ENCODE data around the gene SAP30BP.

- TF ChIP-seq ZNF274 (IDR thresholded peaks at IDR 0.05; ENCODE audit: low read depth, low read length), result no peak
- TF ChIP-seq SUZ12 (IDR thresholded peaks at IDR 0.05; ENCODE audit: extremely low read depth, insufficient read depth, insufficient read length), result no peak
- no peak for TF ChIP-seq YY1 (IDR thresholded peaks at IDR 0.05; ENCODE audit: insufficient read depth, insufficient read length)
Measured at GRCh38 chr17:75695141-75695829, 28.1 kb downstream of the SAP30BP start.

All from NT2/D1 (cell line).